ENCODE results near the gene COL11A1. TPM values are rescaled to one million over a fixed set of nuclear protein-coding genes. Genes with fewer than 3 reads are reported as not detected.

The COL11A1 gene
- total RNA-seq, 1 experiment from 2014 or later: not detected

DNA sequence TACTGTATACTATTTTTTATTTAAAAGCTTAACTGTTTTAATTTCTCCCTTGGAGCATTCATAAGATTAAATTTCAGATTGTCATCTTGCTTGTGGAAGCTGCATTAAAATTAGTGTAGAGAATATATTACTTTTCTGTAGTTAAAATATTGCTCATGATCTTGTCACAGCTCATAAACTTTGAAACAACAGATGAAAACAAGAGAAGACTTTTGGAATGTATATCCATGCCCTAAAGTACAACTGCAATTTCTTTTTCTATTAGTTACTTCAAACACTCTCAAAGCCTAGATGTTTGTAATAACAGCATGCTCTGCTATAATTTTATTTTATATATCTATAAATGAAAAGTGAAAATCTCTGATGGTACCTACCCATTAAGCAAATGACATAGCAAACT, 155.9 kb downstream of the COL11A1 start:
- POLR2A ChIA-PET: no interaction called here

GRCh38 chr1:102942324-102942723, 166.0 kb downstream of the COL11A1 start:
- ChIA-PET CTCF (no interaction called here), POLR2A (no interaction called here)
- H3K4me1 ChIP-seq: 0 out of 2 replicates have a peak, but pooled peaks cover 4% of the 10 kb centered on the region
- Mint-ChIP-seq H3K27me3 (ENCODE audit: insufficient read depth, unreplicated experiment) (no peaks in the 10 kb centered on the region), H3K36me3 (ENCODE audit: insufficient read depth, unreplicated experiment) (no peaks in the 10 kb centered on the region), H3K4me1 (ENCODE audit: low read depth, unreplicated experiment) (peaks cover 8% of the 10 kb centered on the region), H3K4me3 (ENCODE audit: unreplicated experiment) (no peak overlapping the region), H3K9me3 (ENCODE audit: unreplicated experiment) (no peaks in the 10 kb centered on the region), H3K27ac (ENCODE audit: unreplicated experiment) (no peak overlapping the region)
- H3K36me3 ChIP-seq (ENCODE audit: control insufficient read depth, insufficient read depth, low read length): no peaks in the 10 kb centered on the region
- no TSS peak for BruUV-seq (replicated peaks)
- no peaks in the 10 kb centered on the region for H3K9me3 ChIP-seq
- intact Hi-C loops (cut with micrococcal nuclease; ENCODE audit: unreplicated experiment): no loop called here
- no peak for DNase-seq
- no peaks in the 10 kb centered on the region for H3K27me3 ChIP-seq (replicated peaks; ENCODE audit: control insufficient read depth, insufficient read depth, low read length)
- TF ChIP-seq CTCF (IDR thresholded peaks at IDR 0.05; ENCODE audit: insufficient read depth in 1 of 2, low read depth in 1 of 2, low read length in 1 of 2, severe bottlenecking in 1 of 2, unreplicated experiment in 1 of 2): no peak
- H3K4me3 ChIP-seq (ENCODE audit: low read depth, low read length): no peak overlapping the region

More for the DNA sequence above, 155.9 kb downstream of the COL11A1 start:
- intact Hi-C loops (cut with micrococcal nuclease; ENCODE audit: unreplicated experiment): no loop called here
- Histone ChIP-seq H3K9me3 (no peaks in the 10 kb centered on the region), H3K36me3 (ENCODE audit: control insufficient read depth, insufficient read depth, low read length) (no peaks in the 10 kb centered on the region), H3K4me1 (no peaks in the 10 kb centered on the region), H3K27me3 (replicated peaks; ENCODE audit: control insufficient read depth, insufficient read depth, low read length) (no peaks in the 10 kb centered on the region), H3K4me3 (ENCODE audit: low read depth, low read length) (no peak overlapping the region)
- H3K4me3 Mint-ChIP-seq (ENCODE audit: unreplicated experiment): no peak overlapping the region
- H3K27me3 Mint-ChIP-seq (ENCODE audit: insufficient read depth, unreplicated experiment): no peaks in the 10 kb centered on the region
- H3K27ac Mint-ChIP-seq (ENCODE audit: unreplicated experiment): no peak overlapping the region
- H3K4me1 Mint-ChIP-seq (ENCODE audit: low read depth, unreplicated experiment): no peaks in the 10 kb centered on the region
- no peaks in the 10 kb centered on the region for H3K36me3 Mint-ChIP-seq (ENCODE audit: insufficient read depth, unreplicated experiment)
- H3K9me3 Mint-ChIP-seq (ENCODE audit: unreplicated experiment): no peaks in the 10 kb centered on the region
- TF ChIP-seq CTCF (IDR thresholded peaks at IDR 0.05; ENCODE audit: insufficient read depth in 1 of 2, low read depth in 1 of 2, low read length in 1 of 2, severe bottlenecking in 1 of 2, unreplicated experiment in 1 of 2): no peak
- CTCF ChIA-PET: no interaction called here
- no TSS peak for BruUV-seq (replicated peaks)
- no peak for DNase-seq

GRCh38 chr1:102941366-102941947, 166.9 kb downstream of the COL11A1 start:
- peak; percentile 13 to 56 for DNase-seq
- peak overlapping the region; percentile 14 for H3K27ac Mint-ChIP-seq (ENCODE audit: unreplicated experiment)
- no peaks in the 10 kb centered on the region for H3K27me3 Mint-ChIP-seq (ENCODE audit: insufficient read depth, unreplicated experiment)
- Histone ChIP-seq H3K9me3 (no peaks in the 10 kb centered on the region), H3K4me1 (0 out of 2 replicates have a peak, but pooled peaks cover 4% of the 10 kb centered on the region), H3K4me3 (ENCODE audit: low read depth, low read length) (no peak overlapping the region), H3K36me3 (ENCODE audit: control insufficient read depth, insufficient read depth, low read length) (no peaks in the 10 kb centered on the region), H3K27me3 (replicated peaks; ENCODE audit: control insufficient read depth, insufficient read depth, low read length) (no peaks in the 10 kb centered on the region)
- no peak overlapping the region for H3K4me3 Mint-ChIP-seq (ENCODE audit: unreplicated experiment)
- H3K9me3 Mint-ChIP-seq (ENCODE audit: unreplicated experiment): no peaks in the 10 kb centered on the region
- H3K4me1 Mint-ChIP-seq (ENCODE audit: low read depth, unreplicated experiment): peaks cover 8% of the 10 kb centered on the region
- intact Hi-C loops (cut with micrococcal nuclease; ENCODE audit: unreplicated experiment): no loop called here
- no peaks in the 10 kb centered on the region for H3K36me3 Mint-ChIP-seq (ENCODE audit: insufficient read depth, unreplicated experiment)
- CTCF ChIA-PET: no interaction called here
- no TSS peak for BruUV-seq (replicated peaks)
- no peak for TF ChIP-seq CTCF (IDR thresholded peaks at IDR 0.05; ENCODE audit: insufficient read depth in 1 of 2, low read depth in 1 of 2, low read length in 1 of 2, severe bottlenecking in 1 of 2, unreplicated experiment in 1 of 2)
- POLR2A ChIA-PET: no interaction called here
